Astrocyte of the cerebellum (primary cell): ENCODE results near the gene RAD51.
A peak's percentile ranks its signal among the peaks of the same experiment; 100 is the strongest.

ENCODE experiments used
- DNase-seq: peaks from one replicate; pipeline ENCODE4 v3.0.0-alpha.2; 2011; ENCODE audit warnings: low read depth
- H3K4me3 ChIP-seq: 2 replicates; pipeline ENCODE4 v1.5.1; 2011; ENCODE audit warnings: mild to moderate bottlenecking, low read depth, low read length, moderate library complexity
- CTCF ChIP-seq: IDR thresholded peaks from 2 replicates; pipeline ENCODE4 v1.5.1; 2012; ENCODE audit warnings: low read length, low read depth, moderate library complexity, mild to moderate bottlenecking; ENCODE audit errors: missing control alignments
- in situ Hi-C: cut with HindIII; loops from 2 replicates; pipeline ENCODE4 v1.10.0; 2017; ENCODE audit warnings: low sequenced_read_pairs

RAD51 gene

DNA sequence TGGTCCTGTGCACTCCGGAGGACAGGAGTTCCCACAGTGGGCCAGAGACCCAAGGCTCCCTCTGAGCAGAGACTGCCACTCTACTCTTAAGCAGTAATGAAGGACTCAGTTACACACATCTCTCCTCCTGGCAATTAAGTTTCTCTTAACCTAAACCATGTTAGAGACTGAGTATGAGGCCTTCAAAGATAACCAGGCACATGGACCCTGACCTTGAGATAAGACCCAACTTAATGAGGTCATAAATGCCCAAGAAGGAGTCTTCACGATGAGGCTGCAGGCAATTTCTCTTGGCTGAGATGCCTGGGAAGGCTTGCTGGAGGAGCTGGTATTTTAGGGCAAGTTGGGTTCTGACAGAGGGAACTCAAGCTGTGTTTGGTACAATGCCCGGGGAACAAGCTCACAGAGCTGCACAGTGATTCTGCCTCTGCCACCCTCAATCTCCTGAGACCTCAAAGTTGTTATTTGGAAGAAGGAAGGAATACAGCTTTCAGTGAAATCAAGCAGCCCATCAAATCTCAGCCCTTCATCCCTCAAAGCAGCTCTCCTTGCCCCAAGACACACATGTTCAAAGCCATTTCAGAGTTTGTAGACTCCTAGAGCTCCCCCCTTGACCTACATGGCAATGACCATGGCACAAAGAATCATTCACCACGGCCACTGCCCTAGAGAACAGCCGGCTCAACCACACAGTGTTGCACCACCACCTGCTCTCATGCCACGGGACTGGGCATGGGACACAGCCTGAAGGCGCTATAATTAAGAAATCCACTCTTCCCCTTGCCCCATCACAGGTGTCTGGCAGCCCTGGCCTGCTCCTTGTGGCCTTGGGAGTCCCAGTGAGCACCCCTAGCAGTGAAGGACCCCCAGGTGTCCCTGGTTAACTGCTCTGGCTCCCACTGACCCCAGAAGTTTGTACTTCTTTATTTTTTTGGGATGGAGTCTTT lies 53.0 kb downstream of the RAD51 start:
- in situ Hi-C loops = no loop called here
- DNase-seq = no peak
- no peak for TF ChIP-seq CTCF
- no peak overlapping the region for H3K4me3 ChIP-seq

- DNase-seq = no peak
- TF ChIP-seq CTCF = no peak
- in situ Hi-C loops = no loop called here
- H3K4me3 ChIP-seq = no peak overlapping the region
These were observed 54.2 kb downstream of the RAD51 start for GRCh38 chr15:40749151-40749630.

DNA sequence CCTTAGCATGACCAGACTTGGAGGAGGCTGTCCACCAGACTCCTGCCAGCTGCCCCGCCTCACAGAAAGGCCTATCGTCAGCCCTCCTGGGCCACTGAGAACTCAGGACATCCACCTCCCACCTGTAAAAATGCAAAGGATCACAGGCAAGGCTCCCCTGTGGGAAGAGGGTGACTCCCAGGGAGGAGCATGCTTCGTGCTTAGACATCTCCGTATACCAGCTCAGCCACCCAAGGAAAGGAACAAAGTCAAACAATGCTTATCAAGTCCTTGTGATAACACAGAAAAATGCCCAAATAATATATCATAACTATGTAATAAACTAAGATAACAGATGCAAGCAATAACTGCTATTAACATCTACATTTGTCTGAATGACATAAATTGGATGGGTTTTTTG lies 55.9 kb downstream of the RAD51 start:
- in situ Hi-C loops = no loop called here
- DNase-seq = no peak
- TF ChIP-seq CTCF = no peak

DNA sequence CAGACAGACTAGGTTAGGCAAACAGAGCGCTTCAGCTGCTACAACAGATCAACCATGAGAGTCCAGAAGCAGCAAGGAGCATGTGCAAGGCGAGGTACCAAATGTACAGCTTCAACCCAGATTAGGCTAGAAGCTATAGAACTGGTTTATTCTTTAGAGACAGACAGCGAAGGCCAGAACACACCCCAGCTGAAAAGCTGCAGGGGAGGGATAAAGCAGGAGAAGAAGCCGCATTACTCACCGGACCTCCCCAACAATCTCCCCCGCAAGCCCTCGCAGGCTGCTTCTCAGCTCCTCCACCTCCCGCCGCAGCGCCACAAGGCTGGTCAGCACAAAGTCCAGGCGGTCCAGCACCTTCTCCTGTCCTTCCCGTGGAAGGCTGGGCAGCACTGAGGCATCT lies 56.8 kb downstream of the RAD51 start:
- in situ Hi-C loops = no loop called here
- TF ChIP-seq CTCF = no peak
- DNase-seq = no peak
- no peak overlapping the region for H3K4me3 ChIP-seq

More for the DNA sequence above, 55.9 kb downstream of the RAD51 start:
- no peak overlapping the region for H3K4me3 ChIP-seq

- no peak for TF ChIP-seq CTCF
- H3K4me3 ChIP-seq = peak overlapping the region; percentile 98
- DNase-seq = no peak
- in situ Hi-C loops = no loop called here
These were observed 59.6 kb downstream of the RAD51 start for GRCh38 chr15:40754574-40754882.

GRCh38 chr15:40754883-40755811 lies 60.2 kb downstream of the RAD51 start, which contains the start of gene RMDN3:
Gene RMDN3 (minus strand): TSS chr15:40755254. CDS start chr15:40754783, 471 bp downstream.
- no peak for TF ChIP-seq CTCF
- peak; percentile 73 for DNase-seq
- peak within 1 kb of the TSS; percentile 98 for H3K4me3 ChIP-seq
- in situ Hi-C loops = no loop called here
